ENCODE results near the gene TOX2.

Gene TOX2

GRCh38 chr20:44085616-44086434 lies 171.2 kb downstream of the TOX2 start:
- DNase-seq: no peak

DNA sequence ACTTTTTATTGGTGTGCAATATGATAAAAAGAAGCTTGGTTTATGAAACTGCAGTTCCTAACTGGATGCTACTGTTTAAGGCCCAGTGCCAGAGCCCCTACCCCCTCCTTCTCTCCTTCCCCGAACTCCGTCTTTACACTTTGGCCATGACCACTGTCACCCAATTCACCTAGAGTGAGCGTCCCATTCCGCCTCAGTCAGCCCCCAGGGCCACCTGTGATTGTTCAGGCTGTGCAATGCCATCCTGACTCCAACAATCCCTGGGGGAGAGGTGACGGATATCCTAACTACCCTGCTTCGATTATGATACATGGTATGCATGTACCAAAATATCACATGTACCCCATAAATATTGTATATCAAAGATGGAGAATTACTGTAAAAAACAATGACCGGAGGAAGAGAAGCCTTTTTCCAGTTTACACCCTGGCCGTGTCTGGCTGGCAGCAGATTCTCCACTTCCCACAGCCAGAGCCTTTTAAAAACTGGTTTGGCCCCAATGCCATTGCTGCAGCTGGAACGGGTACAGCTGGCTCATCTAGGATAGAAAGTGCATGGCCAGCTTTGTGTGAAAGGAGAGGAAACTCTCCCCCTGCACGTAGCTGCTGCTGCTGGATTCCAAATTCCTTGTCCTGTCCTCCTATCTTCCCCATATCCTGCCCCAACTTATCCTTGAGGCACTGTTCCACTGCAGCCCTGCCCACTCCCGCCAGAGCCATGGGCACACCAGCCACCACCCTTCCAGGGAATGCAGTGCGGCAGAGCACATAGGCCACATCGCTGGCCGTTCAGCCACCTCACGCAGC lies 172.6 kb downstream of the TOX2 start:
- DNase-seq: no peak

- no peak for DNase-seq
These were observed 173.1 kb downstream of the TOX2 start for GRCh38 chr20:44087857-44088120.

DNA sequence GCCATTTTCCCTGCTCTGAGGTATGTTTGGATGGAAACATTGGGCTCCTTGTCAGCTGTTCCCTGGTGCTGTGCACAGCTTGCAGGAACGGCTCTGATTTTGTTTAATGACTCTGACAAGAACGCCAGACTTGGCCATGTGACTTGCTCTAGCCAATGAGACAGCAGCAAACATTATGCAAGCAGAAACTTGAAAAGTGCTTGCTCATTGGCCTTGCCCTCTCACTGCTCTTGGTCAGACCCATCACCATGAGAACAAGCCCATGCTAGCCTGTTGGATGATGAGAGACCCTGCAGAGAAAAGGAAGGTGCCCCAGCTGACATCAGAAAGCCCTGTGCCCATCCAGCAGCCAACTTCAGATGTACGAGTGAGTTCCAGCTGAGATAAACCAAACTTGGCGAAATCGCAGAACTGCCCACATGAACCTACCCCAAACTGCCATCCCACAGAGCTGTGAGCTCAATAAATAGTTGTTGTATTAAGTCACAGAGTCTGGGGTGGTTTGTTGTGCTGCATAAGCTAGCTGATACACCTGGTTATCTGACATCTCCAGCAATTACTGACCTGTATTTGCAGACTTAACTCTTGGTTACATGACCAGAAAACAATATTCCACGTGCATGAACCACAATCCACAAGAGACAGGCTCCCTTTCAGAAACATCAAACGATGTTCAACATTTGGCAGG lies 175.5 kb downstream of the TOX2 start:
- no peak for DNase-seq

DNA sequence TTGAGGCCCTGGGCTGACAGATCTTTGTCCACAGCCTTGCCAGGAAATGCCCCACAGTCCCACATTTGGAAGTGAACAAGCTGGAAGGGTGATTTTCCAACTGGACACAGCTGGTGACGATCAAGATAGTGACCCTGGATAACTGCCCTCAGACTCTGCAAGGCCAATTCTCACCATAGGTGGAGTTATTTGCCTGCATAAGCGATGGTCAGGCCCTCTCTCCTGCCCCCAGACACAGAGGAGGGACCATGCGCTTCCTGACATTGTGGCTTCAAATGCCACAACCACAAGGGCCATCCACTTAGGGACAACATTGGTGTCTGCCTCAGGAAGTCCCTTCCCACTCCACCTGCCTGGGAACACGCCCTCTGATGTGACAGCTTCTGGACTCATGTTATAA lies 176.4 kb downstream of the TOX2 start:
- no peak for DNase-seq

GRCh38 chr20:44092551-44093248 lies 178.0 kb downstream of the TOX2 start:
- DNase-seq: peak; percentile 57

- no peak for DNase-seq
These were observed 178.6 kb downstream of the TOX2 start for GRCh38 chr20:44093249-44093582.

- no peak for DNase-seq
These were observed 181.2 kb downstream of the TOX2 start for GRCh38 chr20:44095831-44096230.

DNA sequence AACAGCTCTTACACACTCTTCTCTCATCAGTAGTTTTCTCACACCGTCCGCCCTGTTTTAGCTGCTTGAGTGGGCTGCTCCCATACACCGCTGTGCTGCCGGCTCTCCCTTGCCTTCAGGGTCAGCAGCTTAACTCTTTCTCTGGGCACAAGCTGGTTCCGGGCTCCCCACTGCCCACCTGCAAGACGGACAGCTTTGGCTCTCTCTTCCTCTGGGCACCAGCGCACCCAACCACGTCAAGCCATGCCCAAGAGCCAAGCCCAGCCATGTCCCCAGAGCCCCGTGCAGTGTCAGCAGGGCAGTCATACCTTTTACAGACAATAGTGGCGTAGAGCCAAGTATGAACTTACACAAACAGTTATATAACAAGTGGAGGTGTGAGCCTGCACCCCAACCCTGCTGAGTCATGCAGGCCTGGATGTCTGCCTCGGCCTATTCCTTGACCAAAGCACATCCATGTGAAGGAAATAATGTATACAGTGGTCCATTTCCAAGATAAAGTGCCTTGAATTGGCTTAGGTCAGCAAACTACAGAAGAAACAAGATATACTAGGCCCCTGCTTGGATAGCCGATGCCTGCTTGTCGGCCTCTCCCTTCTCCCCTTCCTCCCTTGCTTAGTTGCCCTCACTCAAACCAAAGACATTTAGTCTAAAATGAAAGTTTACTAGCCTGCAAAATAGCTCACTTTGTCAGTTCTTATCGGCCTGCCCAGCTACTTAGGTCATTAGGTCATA lies 183.0 kb downstream of the TOX2 start:
- no peak for DNase-seq

DNA sequence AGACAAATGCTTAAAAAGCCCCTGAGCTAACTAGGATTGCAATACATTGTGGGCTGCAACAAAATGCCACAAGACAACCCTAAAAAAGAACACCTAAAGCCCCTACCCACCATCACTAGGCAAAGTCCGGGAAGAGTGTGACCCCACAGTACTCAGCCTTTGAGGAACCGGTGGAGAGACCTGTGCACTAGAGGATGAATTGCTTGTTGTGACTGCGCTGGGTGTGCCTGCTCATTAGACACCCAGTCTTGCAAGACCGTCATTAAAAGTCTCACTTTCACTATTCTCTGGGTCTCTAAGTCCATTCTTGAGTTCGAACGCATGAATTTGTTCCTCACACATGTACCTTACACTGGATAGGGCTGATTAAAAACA lies 183.6 kb downstream of the TOX2 start:
- DNase-seq: no peak

DNA sequence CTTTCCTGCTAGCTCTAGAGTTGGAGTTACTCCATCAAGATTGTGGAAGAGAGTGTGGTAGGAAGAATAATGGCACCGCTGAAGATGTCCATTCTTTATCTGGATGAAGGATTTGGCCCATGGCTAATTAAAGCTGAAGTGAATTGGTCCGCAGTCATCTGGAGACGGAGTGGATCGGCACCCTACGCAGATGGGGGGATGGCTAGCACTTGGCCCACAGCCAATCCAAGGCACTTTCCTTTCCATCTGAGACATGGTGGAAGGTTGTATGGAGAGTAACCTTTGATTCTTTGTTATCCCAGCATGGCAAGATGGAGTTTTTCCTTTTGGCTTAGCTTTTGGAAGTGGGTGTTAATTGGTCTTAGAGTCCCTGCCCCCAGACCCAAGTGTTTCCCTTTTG lies 184.0 kb downstream of the TOX2 start:
- no peak for DNase-seq

DNA sequence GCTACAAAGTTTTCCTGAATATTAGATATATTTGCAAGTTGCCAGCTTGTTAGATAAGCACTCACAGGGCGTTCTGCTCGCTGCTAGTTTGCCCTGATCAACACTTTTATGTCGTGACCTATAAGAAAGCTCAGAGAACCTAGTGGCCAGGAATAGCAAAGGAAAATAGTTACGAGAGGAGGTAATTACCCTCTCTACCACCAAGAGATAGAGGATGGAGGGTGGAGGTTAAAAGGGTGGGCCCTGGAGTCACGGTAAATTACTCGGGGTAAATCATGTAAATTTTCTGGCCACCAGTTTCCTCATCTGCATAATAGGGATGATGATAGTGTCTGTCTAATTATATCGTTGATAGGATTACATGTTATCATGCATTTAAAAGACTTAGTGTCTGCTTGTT lies 185.2 kb downstream of the TOX2 start:
- no peak for DNase-seq

GRCh38 chr20:44102582-44102981 lies 187.9 kb downstream of the TOX2 start:
- DNase-seq: no peak

GRCh38 chr20:44104798-44105517 lies 190.3 kb downstream of the TOX2 start:
- DNase-seq: no peak

DNA sequence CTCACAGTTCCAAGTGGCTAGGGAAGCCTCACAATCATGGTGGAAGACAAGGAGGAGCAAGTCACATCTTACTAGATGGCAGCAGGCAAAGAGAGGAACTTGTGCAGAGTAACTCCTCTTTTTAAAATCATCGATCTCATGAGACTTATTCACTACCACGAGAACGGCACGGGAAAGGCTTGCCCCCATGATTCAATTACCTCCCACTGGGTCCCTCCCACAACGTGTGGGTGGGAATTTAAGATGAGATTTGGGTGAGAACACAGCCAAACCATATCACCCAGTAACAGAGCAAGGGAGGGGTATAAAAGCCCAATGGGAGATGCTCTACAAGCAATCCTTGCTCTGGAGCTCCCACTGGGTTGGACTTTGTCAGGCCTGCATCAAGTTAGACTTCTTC lies 192.0 kb downstream of the TOX2 start:
- no peak for DNase-seq

DNA sequence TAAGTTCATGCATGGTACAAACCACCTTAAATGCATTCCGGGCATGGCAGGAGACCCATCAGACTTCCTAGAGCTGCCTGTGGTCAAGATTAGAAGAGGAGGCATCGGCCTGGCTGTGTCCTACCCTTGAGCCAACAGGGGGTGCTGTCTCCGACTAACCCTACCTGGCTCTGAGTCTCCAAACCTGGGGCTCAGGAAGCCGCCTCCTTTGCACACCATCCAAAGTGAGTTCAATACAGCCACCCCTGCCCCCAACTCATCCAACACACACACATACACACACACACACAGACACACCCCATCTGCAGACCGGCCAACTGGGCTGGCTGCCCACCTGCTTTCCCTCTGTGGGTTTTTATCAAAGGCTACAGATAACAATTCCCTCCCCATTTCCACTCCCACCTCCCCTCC lies 195.3 kb downstream of the TOX2 start:
- DNase-seq: no peak

DNA sequence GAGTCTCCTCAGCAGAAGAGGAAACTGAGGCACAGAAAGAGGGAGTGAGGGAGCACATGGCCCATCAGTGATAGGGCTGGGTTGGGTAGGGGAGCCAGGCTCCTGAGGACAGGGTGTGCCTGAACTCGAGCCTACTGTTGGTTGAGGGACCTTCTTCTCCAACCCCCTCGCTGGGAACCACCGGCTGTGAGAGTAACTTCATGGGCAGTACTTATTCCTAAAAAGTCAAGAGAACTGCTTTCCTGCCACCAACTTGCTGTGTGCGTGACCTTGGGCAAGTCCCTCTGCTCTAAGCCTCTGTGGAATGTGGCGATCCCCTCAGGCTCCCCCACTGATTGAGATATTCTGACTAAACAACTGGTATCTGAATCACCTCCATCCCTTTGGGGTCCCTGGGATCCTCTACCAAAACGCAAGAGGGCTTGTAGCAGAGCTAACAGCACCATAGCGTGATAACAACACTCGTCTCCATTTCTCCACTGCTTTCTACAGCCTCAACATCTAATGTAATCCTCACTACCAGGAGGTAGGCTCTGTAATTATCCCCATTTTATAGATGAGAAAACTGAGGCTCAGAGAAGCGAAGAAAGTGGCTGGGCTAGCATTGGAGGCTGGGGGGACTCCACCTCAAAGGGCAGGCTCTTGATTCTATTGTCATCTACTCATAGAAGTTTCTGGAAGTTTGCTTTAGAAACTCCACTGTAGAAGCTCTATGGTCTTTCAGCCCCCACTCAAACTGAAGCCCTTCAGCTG lies 196.3 kb downstream of the TOX2 start:
- DNase-seq: no peak

GRCh38 chr20:44111712-44112335 lies 197.2 kb downstream of the TOX2 start:
- no peak for DNase-seq

DNA sequence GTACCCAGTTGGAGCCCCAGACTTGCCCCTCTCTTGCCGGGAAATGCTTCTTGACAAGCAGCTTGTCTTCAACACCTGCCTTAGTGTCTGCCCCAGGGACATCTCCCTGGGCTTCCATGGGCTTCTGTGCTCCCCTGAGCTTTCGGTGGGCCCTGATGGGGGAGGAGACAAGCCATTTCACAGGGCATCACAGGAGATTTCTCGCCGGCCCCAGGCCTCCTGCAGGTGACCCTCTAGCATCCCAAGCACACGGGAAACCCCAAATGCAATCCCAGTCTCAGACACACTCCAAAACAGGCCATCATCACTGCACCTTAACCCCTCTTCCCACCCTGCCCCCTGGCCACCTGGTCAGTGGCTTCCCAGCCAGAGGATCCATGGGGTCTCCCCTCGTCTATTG lies 197.8 kb downstream of the TOX2 start:
- no peak for DNase-seq

DNA sequence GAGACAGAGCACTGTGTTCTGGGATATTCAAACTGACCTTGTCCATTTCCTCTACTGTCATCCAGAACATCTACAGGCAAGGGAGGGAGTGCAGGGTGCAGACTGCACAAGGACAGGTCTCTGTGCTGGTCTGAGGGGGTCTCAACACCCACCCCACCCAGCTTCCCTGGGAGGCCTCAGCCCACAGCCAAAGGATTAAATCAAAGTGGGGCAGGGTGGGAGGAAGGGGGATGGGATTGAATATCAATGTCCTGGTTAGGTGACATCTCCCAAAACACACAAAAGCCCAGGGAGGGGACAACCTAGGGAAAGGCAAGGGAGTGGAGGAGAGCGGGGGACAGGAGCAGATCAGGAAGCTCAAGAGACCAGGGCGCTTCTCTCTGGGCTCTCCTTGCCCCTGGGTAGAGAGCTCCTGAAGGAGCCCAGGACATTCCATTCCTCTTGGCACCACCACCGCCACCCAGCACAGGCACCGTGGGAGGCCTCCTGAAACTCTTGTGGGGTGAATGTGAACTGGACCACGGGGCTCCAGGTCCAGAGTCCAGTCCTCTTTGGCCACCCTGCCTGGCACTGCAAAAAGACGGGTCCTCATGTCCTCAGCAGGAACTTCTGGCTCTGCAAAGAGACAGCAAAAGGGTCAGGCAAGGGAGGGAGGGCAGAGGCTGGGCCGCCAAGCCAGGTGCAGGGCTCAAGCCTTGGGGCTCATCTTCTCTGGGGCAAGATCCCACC lies 198.4 kb downstream of the TOX2 start:
- no peak for DNase-seq
